ENCODE results near the gene CLPTM1.

GRCh38 chr19:45009625-45010255 is 54.6 kb downstream of the CLPTM1 start:
- TF ChIP-seq CTCF (IDR thresholded peaks at IDR 0.05), result no peak
- TF ChIP-seq EP300 (IDR thresholded peaks at IDR 0.05), result no peak

Measured in ovary (tissue), 3 donors.